ENCODE data around the gene FBXO24.

GRCh38 chr7:100576384-100576993 is 9.6 kb upstream of the FBXO24 start:
- TF ChIP-seq, protein P1, sequence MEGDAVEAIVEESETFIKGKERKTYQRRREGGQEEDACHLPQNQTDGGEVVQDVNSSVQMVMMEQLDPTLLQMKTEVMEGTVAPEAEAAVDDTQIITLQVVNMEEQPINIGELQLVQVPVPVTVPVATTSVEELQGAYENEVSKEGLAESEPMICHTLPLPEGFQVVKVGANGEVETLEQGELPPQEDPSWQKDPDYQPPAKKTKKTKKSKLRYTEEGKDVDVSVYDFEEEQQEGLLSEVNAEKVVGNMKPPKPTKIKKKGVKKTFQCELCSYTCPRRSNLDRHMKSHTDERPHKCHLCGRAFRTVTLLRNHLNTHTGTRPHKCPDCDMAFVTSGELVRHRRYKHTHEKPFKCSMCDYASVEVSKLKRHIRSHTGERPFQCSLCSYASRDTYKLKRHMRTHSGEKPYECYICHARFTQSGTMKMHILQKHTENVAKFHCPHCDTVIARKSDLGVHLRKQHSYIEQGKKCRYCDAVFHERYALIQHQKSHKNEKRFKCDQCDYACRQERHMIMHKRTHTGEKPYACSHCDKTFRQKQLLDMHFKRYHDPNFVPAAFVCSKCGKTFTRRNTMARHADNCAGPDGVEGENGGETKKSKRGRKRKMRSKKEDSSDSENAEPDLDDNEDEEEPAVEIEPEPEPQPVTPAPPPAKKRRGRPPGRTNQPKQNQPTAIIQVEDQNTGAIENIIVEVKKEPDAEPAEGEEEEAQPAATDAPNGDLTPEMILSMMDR (IDR thresholded peaks at IDR 0.05): no peak
- no peak for TF ChIP-seq POLR2A (IDR thresholded peaks at IDR 0.05)
- TF ChIP-seq EP300 (IDR thresholded peaks at IDR 0.05): no peak
